ENCODE results near the gene MYPOP. TPM values are rescaled to one million over a fixed set of nuclear protein-coding genes. Genes with fewer than 3 reads are reported as not detected.

Gene MYPOP
- total RNA-seq, 4 donors from 2014 or later, result 3.8 to 7.9 (median 6.0) TPM

DNA sequence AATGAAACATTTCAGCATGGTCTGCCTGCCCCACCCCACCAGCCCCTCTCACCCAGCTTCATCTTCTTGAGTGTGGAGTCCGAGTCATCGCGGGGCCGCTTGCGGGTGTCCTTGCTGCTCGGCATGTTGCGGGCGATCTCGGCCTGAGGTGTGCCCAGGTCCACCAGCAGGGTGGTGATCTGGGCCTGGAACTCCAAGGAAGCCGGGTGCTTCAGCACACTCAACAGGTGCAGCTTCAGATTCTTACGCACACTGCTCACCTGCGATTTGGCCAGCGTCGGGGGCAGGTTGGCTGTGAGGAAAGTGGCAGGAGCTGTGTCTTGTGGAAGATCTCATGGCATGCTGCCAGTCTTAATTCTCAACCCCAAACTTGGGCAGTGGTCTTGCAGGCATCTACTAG, 60.2 kb downstream of the MYPOP start:
- Histone ChIP-seq H3K4me3 (no peak overlapping the region), H3K4me1 (no peaks in the 10 kb centered on the region), H3K27ac (replicated peaks in 1 of 4) (no peak overlapping the region), H3K27me3 (no peaks in the 10 kb centered on the region), H3K36me3 (peaks cover 79 to 100% (median 97%) of the 10 kb centered on the region in 4 donors), H3K9me3 (no peaks in the 10 kb centered on the region)
- intact Hi-C loops (cut with DNase I), result no loop called here
- WGBS, result 96% methylated on average over 5 of the region's 14 CpGs
- no peak for DNase-seq (ENCODE audit: extremely low spot score)
- TF ChIP-seq EP300 (IDR thresholded peaks at IDR 0.05) (no peak), POLR2A (IDR thresholded peaks at IDR 0.05; ENCODE audit: low read depth) (no peak), POLR2AphosphoS5 (IDR thresholded peaks at IDR 0.05) (no peak)
- TF ChIP-seq, protein P1, sequence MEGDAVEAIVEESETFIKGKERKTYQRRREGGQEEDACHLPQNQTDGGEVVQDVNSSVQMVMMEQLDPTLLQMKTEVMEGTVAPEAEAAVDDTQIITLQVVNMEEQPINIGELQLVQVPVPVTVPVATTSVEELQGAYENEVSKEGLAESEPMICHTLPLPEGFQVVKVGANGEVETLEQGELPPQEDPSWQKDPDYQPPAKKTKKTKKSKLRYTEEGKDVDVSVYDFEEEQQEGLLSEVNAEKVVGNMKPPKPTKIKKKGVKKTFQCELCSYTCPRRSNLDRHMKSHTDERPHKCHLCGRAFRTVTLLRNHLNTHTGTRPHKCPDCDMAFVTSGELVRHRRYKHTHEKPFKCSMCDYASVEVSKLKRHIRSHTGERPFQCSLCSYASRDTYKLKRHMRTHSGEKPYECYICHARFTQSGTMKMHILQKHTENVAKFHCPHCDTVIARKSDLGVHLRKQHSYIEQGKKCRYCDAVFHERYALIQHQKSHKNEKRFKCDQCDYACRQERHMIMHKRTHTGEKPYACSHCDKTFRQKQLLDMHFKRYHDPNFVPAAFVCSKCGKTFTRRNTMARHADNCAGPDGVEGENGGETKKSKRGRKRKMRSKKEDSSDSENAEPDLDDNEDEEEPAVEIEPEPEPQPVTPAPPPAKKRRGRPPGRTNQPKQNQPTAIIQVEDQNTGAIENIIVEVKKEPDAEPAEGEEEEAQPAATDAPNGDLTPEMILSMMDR (IDR thresholded peaks at IDR 0.05), result no peak

Other genes starting within 250 kb of the MYPOP start
- gene GIPR, start 234.4 kb downstream of the MYPOP start, total RNA-seq, result not detected
- 100 to 1,000 TPM; 107 to 167 (median 139) TPM for gene SNRPD2, start 210.7 kb downstream of the MYPOP start, total RNA-seq
- gene QPCTL, start 209.9 kb downstream of the MYPOP start, total RNA-seq, result 1 to 10 TPM; 4.6 to 6.8 (median 6.0) TPM
- gene FBXO46, start 171.7 kb downstream of the MYPOP start, total RNA-seq, result 10 to 100 TPM in 3 of 4 donors, 1 to 10 TPM in 1; 8.6 to 27.7 (median 18.2) TPM
- gene MEIOSIN, start 169.2 kb downstream of the MYPOP start, total RNA-seq, result not detected
- 10 to 100 TPM; 18.2 to 39.9 (median 28.8) TPM for gene SIX5, start 133.4 kb downstream of the MYPOP start, total RNA-seq
- gene DMPK, start 120.1 kb downstream of the MYPOP start, total RNA-seq, result 100 to 1,000 TPM; 247 to 487 (median 347) TPM
- 10 to 100 TPM; 56.0 to 88.7 (median 63.3) TPM for gene DMWD, start 109.8 kb downstream of the MYPOP start, total RNA-seq
- under 1 TPM in 1 of 4 donors, not detected in 3; 0.11 TPM for gene RSPH6A, start 87.3 kb downstream of the MYPOP start, total RNA-seq
- gene SYMPK, start 39.5 kb downstream of the MYPOP start, total RNA-seq, result 10 to 100 TPM; 22.0 to 44.2 (median 36.6) TPM
- gene FOXA3, start 38.3 kb downstream of the MYPOP start, total RNA-seq, result not detected
- gene IRF2BP1, start 16.5 kb downstream of the MYPOP start, total RNA-seq, result 10 to 100 TPM; 22.4 to 58.7 (median 44.2) TPM
- not detected for gene NANOS2, start 12.2 kb upstream of the MYPOP start, total RNA-seq
- gene NOVA2, start 71.3 kb upstream of the MYPOP start, total RNA-seq, result 1 to 10 TPM; 1.2 to 4.6 (median 2.7) TPM
- 1 to 10 TPM; 5.3 to 9.6 (median 8.6) TPM for gene CCDC61, start 92.9 kb upstream of the MYPOP start, total RNA-seq
- gene PGLYRP1, start 120.4 kb upstream of the MYPOP start, total RNA-seq, result under 1 TPM in 1 of 4 donors, not detected in 3; 0.65 TPM
- gene IGFL4, start 138.4 kb upstream of the MYPOP start, total RNA-seq, result not detected
- gene IGFL3, start 222.1 kb upstream of the MYPOP start, total RNA-seq, result not detected
- not detected for gene IGFL2, start 245.6 kb upstream of the MYPOP start, total RNA-seq